PC-3 (cell line): Measurements from ENCODE around the gene CRYBB3. TPM values are rescaled to one million over a fixed set of nuclear protein-coding genes. Genes with fewer than 3 reads are reported as not detected.

ENCODE experiments used
- ATAC-seq: fragments of 200-7000 bp; cut with Tn5 transposase; 2 replicates; pipeline ENCODE4 v1.9.1; 2020; ENCODE audit warnings: mild to moderate bottlenecking, moderate library complexity
- BruUV-seq: library from RNA; stranded (reverse); fragments of 400-500 nt; replicated peaks from 2 replicates; lab custom pipeline; 2021; lab: Mats Ljungman, UMichigan
- CTCF ChIA-PET: fragments of 300-600 bp; sonication (Branson Sonifier 250); formaldehyde crosslinking; loops from one replicate; lab custom pipeline; 2022; ENCODE audit warnings: antibody characterized with exemption; lab: Charles Lee
- POLR2A ChIA-PET: fragments of 300-600 bp; sonication (Branson Sonifier 250); formaldehyde crosslinking; loops from one replicate; lab custom pipeline; 2022; ENCODE audit warnings: antibody characterized with exemption; ENCODE audit not compliant: unreplicated experiment; lab: Charles Lee
- DNase-seq: peaks from one replicate; pipeline ENCODE4 v3.0.0-alpha.2; 2015
- H2AFZ ChIP-seq: fragments of 300-600 bp; sonication (generic); 2 replicates; pipeline ENCODE4 v1.6.0; 2016; ENCODE audit warnings: antibody characterized with exemption, low read length
- H3F3A ChIP-seq: fragments of 300-600 bp; sonication (generic); one replicate; pipeline ENCODE4 v1.6.0; 2017; ENCODE audit warnings: antibody characterized with exemption, low read length, control low read depth, mild to moderate bottlenecking; ENCODE audit not compliant: unreplicated experiment
- H3K27ac ChIP-seq: fragments of 300-600 bp; sonication (generic); 2 replicates; pipeline ENCODE4 v1.5.1; 2016; ENCODE audit warnings: mild to moderate bottlenecking, low read length
- H3K27me3 ChIP-seq: fragments of 300-600 bp; sonication (generic); 2 replicates; pipeline ENCODE4 v1.6.1; 2016; ENCODE audit warnings: low read length, mixed read lengths
- H3K36me3 ChIP-seq: fragments of 300-600 bp; sonication (generic); 2 replicates; pipeline ENCODE4 v1.6.1; 2016; ENCODE audit warnings: low read depth, mixed run types, low read length, mixed read lengths
- H3K4me1 ChIP-seq: fragments of 300-600 bp; sonication (generic); 2 replicates; pipeline ENCODE4 v1.5.1; 2016; ENCODE audit warnings: low read length; ENCODE audit not compliant: insufficient read depth
- H3K4me2 ChIP-seq: fragments of 300-600 bp; sonication (generic); 2 replicates; pipeline ENCODE4 v1.6.0; 2016; ENCODE audit warnings: low read length
- H3K4me3 ChIP-seq: fragments of 300-600 bp; sonication (generic); 2 replicates; pipeline ENCODE4 v1.5.1; 2016; ENCODE audit warnings: mild to moderate bottlenecking, low read length, mixed read lengths
- H3K79me2 ChIP-seq: fragments of 300-600 bp; sonication (generic); 2 replicates; pipeline ENCODE4 v1.6.1; 2017; ENCODE audit warnings: low read length, mixed read lengths
- H3K9ac ChIP-seq: fragments of 300-600 bp; sonication (generic); 2 replicates; pipeline ENCODE4 v1.6.0; 2016; ENCODE audit warnings: mild to moderate bottlenecking, low read length
- H3K9me2 ChIP-seq: fragments of 300-600 bp; sonication (generic); replicated peaks from 2 replicates; pipeline ENCODE4 v1.6.1; 2016; ENCODE audit warnings: mixed run types, low read length, mixed read lengths
- H3K9me3 ChIP-seq: fragments of 300-600 bp; sonication (generic); 2 replicates; pipeline ENCODE4 v1.6.1; 2016; ENCODE audit warnings: low read length, mixed read lengths
- H4K20me1 ChIP-seq: fragments of 300-600 bp; sonication (generic); 2 replicates; pipeline ENCODE4 v1.6.1; 2016; ENCODE audit warnings: low read length, mixed read lengths
- EZH2 ChIP-seq: fragments of 300-600 bp; sonication (generic); IDR thresholded peaks from one replicate; pipeline ENCODE4 v1.6.1; 2017; ENCODE audit warnings: antibody characterized with exemption, mild to moderate bottlenecking, low read length; ENCODE audit not compliant: unreplicated experiment
- EZH2phosphoT487 ChIP-seq: fragments of 300-600 bp; sonication (generic); IDR thresholded peaks from 2 replicates; pipeline ENCODE4 v1.6.1; 2018; ENCODE audit warnings: mild to moderate bottlenecking, antibody characterized with exemption, low read length, borderline replicate concordance
- intact Hi-C: fragments of 100-400 bp; cut with micrococcal nuclease; formaldehyde crosslinking; loops from 2 replicates; pipeline ENCODE4 v1.9.0; 2023
- total RNA-seq: library from RNA; depleted of rRNA; stranded (reverse); fragments of >200 nt; gene quantifications from 2 replicates; pipeline ENCODE4 v1.2.3, GENCODE V29; 2014
- TF ChIP-seq, protein P1 (sequence below): fragments of 300-600 bp; sonication (generic); conservative IDR thresholded peaks from 2 replicates; pipeline ENCODE4 v1.5.1; 2017; ENCODE audit warnings: antibody characterized with exemption, low read depth, mild to moderate bottlenecking, low read length

Gene CRYBB3
- total RNA-seq, 1 experiment from 2014 or later, result 1.2 TPM

DNA sequence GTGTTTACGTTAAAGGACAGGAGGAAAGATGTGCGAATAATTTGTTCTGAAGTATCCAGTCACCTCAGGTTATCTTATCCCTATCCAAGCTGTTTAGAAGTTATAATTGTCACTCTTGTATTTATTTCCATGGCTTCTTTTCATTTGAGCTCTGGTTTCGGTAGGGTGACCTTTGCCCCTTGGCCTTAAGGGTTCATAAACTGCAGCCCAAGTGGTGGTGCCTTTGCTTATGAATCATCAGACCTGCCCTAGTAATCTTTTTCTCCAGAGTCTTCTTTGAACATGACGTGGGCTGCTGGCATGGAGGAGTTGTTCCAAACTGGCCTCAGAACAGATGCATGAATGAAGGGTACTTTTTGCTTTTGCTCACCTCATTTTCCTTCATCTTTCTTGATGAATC is 6.5 kb upstream of the CRYBB3 start:
- TF ChIP-seq, protein P1, sequence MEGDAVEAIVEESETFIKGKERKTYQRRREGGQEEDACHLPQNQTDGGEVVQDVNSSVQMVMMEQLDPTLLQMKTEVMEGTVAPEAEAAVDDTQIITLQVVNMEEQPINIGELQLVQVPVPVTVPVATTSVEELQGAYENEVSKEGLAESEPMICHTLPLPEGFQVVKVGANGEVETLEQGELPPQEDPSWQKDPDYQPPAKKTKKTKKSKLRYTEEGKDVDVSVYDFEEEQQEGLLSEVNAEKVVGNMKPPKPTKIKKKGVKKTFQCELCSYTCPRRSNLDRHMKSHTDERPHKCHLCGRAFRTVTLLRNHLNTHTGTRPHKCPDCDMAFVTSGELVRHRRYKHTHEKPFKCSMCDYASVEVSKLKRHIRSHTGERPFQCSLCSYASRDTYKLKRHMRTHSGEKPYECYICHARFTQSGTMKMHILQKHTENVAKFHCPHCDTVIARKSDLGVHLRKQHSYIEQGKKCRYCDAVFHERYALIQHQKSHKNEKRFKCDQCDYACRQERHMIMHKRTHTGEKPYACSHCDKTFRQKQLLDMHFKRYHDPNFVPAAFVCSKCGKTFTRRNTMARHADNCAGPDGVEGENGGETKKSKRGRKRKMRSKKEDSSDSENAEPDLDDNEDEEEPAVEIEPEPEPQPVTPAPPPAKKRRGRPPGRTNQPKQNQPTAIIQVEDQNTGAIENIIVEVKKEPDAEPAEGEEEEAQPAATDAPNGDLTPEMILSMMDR, result no peak
- TF ChIP-seq EZH2phosphoT487, result no peak
- TF ChIP-seq EZH2, result no peak
- no peaks in the 10 kb centered on the region for H3F3A ChIP-seq
- no peaks in the 10 kb centered on the region for H3K9me3 ChIP-seq
- DNase-seq (no peak), ATAC-seq (no peak)
- H3K4me3 ChIP-seq, result no peak overlapping the region
- H3K4me1 ChIP-seq, result no peaks in the 10 kb centered on the region
- no peaks in the 10 kb centered on the region for H3K9me2 ChIP-seq
- ChIA-PET CTCF (no interaction called here), POLR2A (no interaction called here)
- H3K27me3 ChIP-seq, result no peaks in the 10 kb centered on the region
- H3K36me3 ChIP-seq, result no peaks in the 10 kb centered on the region; the same call in 1 of the 2 replicates
- H2AFZ ChIP-seq, result no peak overlapping the region
- intact Hi-C loops, result no loop called here
- H3K79me2 ChIP-seq, result no peaks in the 10 kb centered on the region
- BruUV-seq, result TSS peak; percentile 28
- no peak overlapping the region for H3K4me2 ChIP-seq
- no peak overlapping the region for H3K9ac ChIP-seq
- no peaks in the 10 kb centered on the region; the same call in 1 of the 2 replicates for H4K20me1 ChIP-seq
- no peak overlapping the region for H3K27ac ChIP-seq

DNA sequence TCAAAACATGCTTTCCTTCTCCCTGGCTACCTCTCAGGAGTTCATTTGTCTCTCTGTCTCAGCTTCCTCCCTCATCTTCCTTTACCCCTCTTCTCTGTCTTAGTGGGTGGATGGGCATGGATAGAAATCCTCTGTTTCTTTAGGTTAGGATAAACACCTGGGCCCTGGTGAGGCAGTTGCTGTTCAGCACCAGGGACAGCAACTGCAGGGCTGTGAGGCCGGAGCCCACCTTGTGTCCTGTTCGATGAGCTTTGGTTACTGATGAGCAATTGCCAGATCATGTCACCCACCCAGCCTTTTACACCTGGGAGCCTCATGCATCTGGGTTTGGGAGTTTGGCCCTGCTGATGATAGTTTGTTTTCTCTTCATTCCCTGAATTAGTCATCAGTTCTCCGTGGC is 6.1 kb upstream of the CRYBB3 start:
- no peak for ATAC-seq
- no peak for DNase-seq
- TF ChIP-seq EZH2 (no peak), EZH2phosphoT487 (no peak)
- TF ChIP-seq, protein P1, result no peak
- no peaks in the 10 kb centered on the region for H3K79me2 ChIP-seq
- no peaks in the 10 kb centered on the region for H3F3A ChIP-seq
- no peaks in the 10 kb centered on the region; the same call in 1 of the 2 replicates for H4K20me1 ChIP-seq
- H3K4me2 ChIP-seq, result no peak overlapping the region
- no peaks in the 10 kb centered on the region for H3K4me1 ChIP-seq
- CTCF ChIA-PET, result no interaction called here
- no peak overlapping the region for H3K9ac ChIP-seq
- no peaks in the 10 kb centered on the region for H3K9me3 ChIP-seq
- intact Hi-C loops, result no loop called here
- no peak overlapping the region for H2AFZ ChIP-seq
- POLR2A ChIA-PET, result no interaction called here
- H3K9me2 ChIP-seq, result no peaks in the 10 kb centered on the region
- H3K27me3 ChIP-seq, result no peaks in the 10 kb centered on the region
- no peak overlapping the region for H3K4me3 ChIP-seq
- BruUV-seq, result no TSS peak
- H3K36me3 ChIP-seq, result no peaks in the 10 kb centered on the region; the same call in 1 of the 2 replicates
- H3K27ac ChIP-seq, result no peak overlapping the region

DNA sequence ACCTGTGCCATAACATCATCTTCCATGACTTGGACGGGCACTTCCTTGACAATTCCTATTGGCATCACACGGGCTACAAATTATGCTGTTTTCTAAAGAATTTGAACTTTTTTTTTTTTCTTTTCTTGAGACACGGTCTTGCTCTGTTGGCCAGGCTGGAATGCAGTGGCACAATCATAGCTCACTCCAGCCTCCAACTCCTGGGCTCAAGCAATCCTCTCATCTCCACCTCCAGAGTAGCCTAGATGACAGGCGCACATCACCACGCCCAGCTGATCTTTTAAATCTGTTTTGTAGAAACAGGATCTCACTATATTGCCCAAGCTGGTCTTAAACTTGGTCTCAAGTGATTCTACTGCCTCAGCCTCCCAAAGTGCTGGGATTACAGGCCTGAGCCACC is 3.3 kb upstream of the CRYBB3 start:
- H3K27me3 ChIP-seq, result no peaks in the 10 kb centered on the region
- H3K9ac ChIP-seq, result no peak overlapping the region
- no peak for DNase-seq
- no peak overlapping the region for H3K4me3 ChIP-seq
- no peaks in the 10 kb centered on the region for H3K79me2 ChIP-seq
- H3K27ac ChIP-seq, result no peak overlapping the region
- POLR2A ChIA-PET, result no interaction called here
- no peak overlapping the region for H3K4me2 ChIP-seq
- BruUV-seq, result no TSS peak
- TF ChIP-seq, protein P1, result no peak
- TF ChIP-seq EZH2phosphoT487 (no peak), EZH2 (no peak)
- H2AFZ ChIP-seq, result no peak overlapping the region
- no peaks in the 10 kb centered on the region for H3K36me3 ChIP-seq
- CTCF ChIA-PET, result no interaction called here
- no peaks in the 10 kb centered on the region for H3K9me3 ChIP-seq
- no peaks in the 10 kb centered on the region for H3F3A ChIP-seq
- no peaks in the 10 kb centered on the region for H3K9me2 ChIP-seq
- H3K4me1 ChIP-seq, result no peaks in the 10 kb centered on the region
- H4K20me1 ChIP-seq, result no peaks in the 10 kb centered on the region; the same call in 1 of the 2 replicates
- ATAC-seq, result no peak
- intact Hi-C loops, result no loop called here
